ENCODE results near the gene KMT2E.

Gene KMT2E

DNA sequence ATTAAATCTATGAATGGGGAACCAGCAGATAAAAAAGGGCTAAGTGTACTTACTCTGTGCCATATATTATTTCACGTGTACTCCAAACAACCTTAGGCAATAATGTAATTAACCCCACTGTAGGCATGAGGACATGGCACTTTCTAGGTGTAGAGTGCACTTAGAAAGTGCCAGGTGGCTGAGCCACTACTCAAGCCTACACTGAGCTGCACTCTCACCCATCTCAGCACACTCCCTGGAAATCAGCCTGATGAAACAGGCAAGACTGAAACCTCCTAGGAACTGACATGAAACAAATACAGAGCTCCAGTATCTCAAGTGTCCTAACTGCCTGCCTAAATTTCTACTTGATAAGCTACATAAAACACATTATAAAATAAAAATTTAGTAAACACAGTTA is 147.4 kb downstream of the KMT2E start:
- no peak overlapping the region for H3K27ac ChIP-seq (ENCODE audit: poor library complexity, severe bottlenecking)
- no peak overlapping the region for H3K4me3 ChIP-seq (ENCODE audit: severe bottlenecking)
- no peaks in the 10 kb centered on the region for H3K9me3 ChIP-seq (ENCODE audit: severe bottlenecking)
- DNase-seq (ENCODE audit: low spot score) (no peak), ATAC-seq (ENCODE audit: low read depth) (no peak)
- H3K4me1 ChIP-seq (ENCODE audit: insufficient read depth, poor library complexity, severe bottlenecking): no peaks in the 10 kb centered on the region
- TF ChIP-seq, protein P1, sequence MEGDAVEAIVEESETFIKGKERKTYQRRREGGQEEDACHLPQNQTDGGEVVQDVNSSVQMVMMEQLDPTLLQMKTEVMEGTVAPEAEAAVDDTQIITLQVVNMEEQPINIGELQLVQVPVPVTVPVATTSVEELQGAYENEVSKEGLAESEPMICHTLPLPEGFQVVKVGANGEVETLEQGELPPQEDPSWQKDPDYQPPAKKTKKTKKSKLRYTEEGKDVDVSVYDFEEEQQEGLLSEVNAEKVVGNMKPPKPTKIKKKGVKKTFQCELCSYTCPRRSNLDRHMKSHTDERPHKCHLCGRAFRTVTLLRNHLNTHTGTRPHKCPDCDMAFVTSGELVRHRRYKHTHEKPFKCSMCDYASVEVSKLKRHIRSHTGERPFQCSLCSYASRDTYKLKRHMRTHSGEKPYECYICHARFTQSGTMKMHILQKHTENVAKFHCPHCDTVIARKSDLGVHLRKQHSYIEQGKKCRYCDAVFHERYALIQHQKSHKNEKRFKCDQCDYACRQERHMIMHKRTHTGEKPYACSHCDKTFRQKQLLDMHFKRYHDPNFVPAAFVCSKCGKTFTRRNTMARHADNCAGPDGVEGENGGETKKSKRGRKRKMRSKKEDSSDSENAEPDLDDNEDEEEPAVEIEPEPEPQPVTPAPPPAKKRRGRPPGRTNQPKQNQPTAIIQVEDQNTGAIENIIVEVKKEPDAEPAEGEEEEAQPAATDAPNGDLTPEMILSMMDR (IDR thresholded peaks at IDR 0.05; ENCODE audit: poor library complexity, severe bottlenecking): no peak
- no peaks in the 10 kb centered on the region for H3K27me3 ChIP-seq (ENCODE audit: insufficient read depth, poor library complexity, severe bottlenecking)
- H3K36me3 ChIP-seq (ENCODE audit: low read depth): peaks cover 13% of the 10 kb centered on the region
